CD14-positive monocyte (primary cell): Measurements from ENCODE around the gene TRIM31. TPM values are rescaled to one million over a fixed set of nuclear protein-coding genes. Genes with fewer than 3 reads are reported as not detected.

Experiments used
- DNase-seq, 3 donors: peaks; one replicate each; pipeline ENCODE4 v3.0.0-alpha.2; 2011 to 2022
- H2AFZ ChIP-seq: 2 replicates; pipeline ENCODE4 v1.6.0; 2012; ENCODE audit warnings: mild to moderate bottlenecking, low read depth, low read length, inconsistent platforms; ENCODE audit not compliant: insufficient read depth, poor library complexity, severe bottlenecking
- H3K27ac ChIP-seq, 2 donors: 1 replicate in 1 of 2; 2 replicates in 1 of 2; pipeline ENCODE4 v1.5.1; 2012 to 2013; ENCODE audit warnings: low read length in 2 of 2, control low read depth in 1 of 2, inconsistent platforms in 1 of 2, low read depth in 1 of 2, mild to moderate bottlenecking in 1 of 2
- H3K27me3 ChIP-seq, 2 donors: one replicate each; pipeline versions ENCODE4 v1.6.0 to v1.6.1; 2011 to 2013; ENCODE audit warnings: low read length in 2 of 2; ENCODE audit not compliant: control insufficient read depth in 2 of 2, insufficient read depth in 2 of 2
- H3K36me3 ChIP-seq, 2 donors: replicated peaks in 1 of 2; 1 replicate in 1 of 2; 2 replicates in 1 of 2; pipeline versions ENCODE4 v1.5.1 to v1.6.1; 2012 to 2013; ENCODE audit warnings: low read length in 2 of 2, control low read depth in 1 of 2, inconsistent platforms in 1 of 2, mild to moderate bottlenecking in 1 of 2; ENCODE audit not compliant: insufficient read depth in 2 of 2, control insufficient read depth in 1 of 2
- H3K4me1 ChIP-seq, 2 donors: 1 replicate in 1 of 2; 2 replicates in 1 of 2; pipeline versions ENCODE4 v1.5.1 to v1.6.1; 2012 to 2013; ENCODE audit warnings: low read length in 2 of 2, control low read depth in 1 of 2, inconsistent platforms in 1 of 2, mild to moderate bottlenecking in 1 of 2, moderate library complexity in 1 of 2; ENCODE audit not compliant: insufficient read depth in 2 of 2, control insufficient read depth in 1 of 2
- H3K4me2 ChIP-seq: replicated peaks from 2 replicates; pipeline ENCODE3; 2012; ENCODE audit warnings: low read length, moderate library complexity, mild to moderate bottlenecking; ENCODE audit not compliant: poor library complexity, severe bottlenecking; ENCODE audit errors: extremely low read depth
- H3K4me3 ChIP-seq, 3 experiments: fragments of 200-600 bp in 1 of 3; sonication (generic) in 1 of 3; replicated peaks in 1 of 3; 1 replicate in 2 of 3; 2 replicates in 1 of 3; pipeline ENCODE4 v1.5.1; 2011 to 2013; ENCODE audit warnings: low read length in 3 of 3, mild to moderate bottlenecking in 3 of 3, control low read depth in 2 of 3, low read depth in 2 of 3, inconsistent platforms in 1 of 3, moderate library complexity in 1 of 3
- H3K79me2 ChIP-seq: 2 replicates; pipeline ENCODE4 v1.6.0; 2012; ENCODE audit warnings: mild to moderate bottlenecking, control low read depth, inconsistent platforms, low read length, moderate library complexity; ENCODE audit not compliant: insufficient read depth
- H3K9ac ChIP-seq: 2 replicates; pipeline ENCODE4 v1.6.0; 2017; ENCODE audit warnings: low read length, mild to moderate bottlenecking; ENCODE audit not compliant: insufficient read depth, poor library complexity, severe bottlenecking
- H3K9me3 ChIP-seq, 2 donors: replicated peaks in 1 of 2; 1 replicate in 1 of 2; 2 replicates in 1 of 2; pipeline versions ENCODE4 v1.5.1 to v1.6.1; 2012 to 2013; ENCODE audit warnings: low read length in 2 of 2, control low read depth in 1 of 2; ENCODE audit not compliant: control insufficient read depth in 1 of 2, insufficient read depth in 1 of 2
- H4K20me1 ChIP-seq: 2 replicates; pipeline ENCODE4 v1.6.0; 2012; ENCODE audit warnings: mild to moderate bottlenecking, low read length, control low read depth, moderate library complexity; ENCODE audit not compliant: insufficient read depth
- H3K27ac Mint-ChIP-seq, 7 donors: one replicate each; pipeline ENCODE4 v1.8.0; 2020; ENCODE audit warnings: mild to moderate bottlenecking in 7 of 7, mixed read lengths in 7 of 7, moderate library complexity in 6 of 7, inconsistent platforms in 2 of 7
- H3K27me3 Mint-ChIP-seq, 3 donors: one replicate each; pipeline ENCODE4 v1.8.0; 2021 to 2022; ENCODE audit warnings: low read depth in 3 of 3, mild to moderate bottlenecking in 3 of 3, mixed read lengths in 3 of 3, moderate library complexity in 3 of 3, inconsistent platforms in 1 of 3
- H3K36me3 Mint-ChIP-seq, 2 donors: one replicate each; pipeline ENCODE4 v1.8.0; 2020; ENCODE audit warnings: mixed read lengths in 2 of 2, inconsistent platforms in 1 of 2, mild to moderate bottlenecking in 1 of 2
- H3K4me1 Mint-ChIP-seq: one replicate; pipeline ENCODE4 v1.8.0; 2020; ENCODE audit warnings: mild to moderate bottlenecking, mixed read lengths
- H3K4me3 Mint-ChIP-seq, 2 donors: one replicate each; pipeline ENCODE4 v1.8.0; 2020; ENCODE audit warnings: mild to moderate bottlenecking in 2 of 2, mixed read lengths in 2 of 2, moderate library complexity in 1 of 2
- H3K9me3 Mint-ChIP-seq, 7 donors: one replicate each; pipeline ENCODE4 v1.8.0; 2020 to 2022; ENCODE audit warnings: mixed read lengths in 7 of 7, mild to moderate bottlenecking in 6 of 7, moderate library complexity in 6 of 7, inconsistent platforms in 2 of 7
- WGBS: methylation state at CpG from one replicate; pipeline ENCODE4 v1.1.5; 2013; ENCODE audit warnings: missing lambda C conversion rate; ENCODE audit not compliant: insufficient coverage; 5-methylcytosine and 5-hydroxymethylcytosine counted together
- intact Hi-C, 2 donors: fragments of 100-400 bp; cut with micrococcal nuclease; formaldehyde crosslinking; loops; one replicate each; pipeline versions ENCODE4 v1.15.0 to v1.15.1; 2023
- polyA plus RNA-seq, 3 donors: library from polyadenylated mRNA; depleted of rRNA in 1 of 3; unstranded in 2 of 3; stranded (reverse) in 1 of 3; fragments of 300-500 nt in 2 of 3; fragments of >200 nt in 1 of 3; fragmentation: Illumina TruSeq in 2 of 3; gene quantifications; 1 replicate in 2 of 3; 2 replicates in 1 of 3; pipeline ENCODE4 v1.2.3, GENCODE V29; 2012 to 2021
- TF ChIP-seq, protein P1 (sequence below): fragments of 200-600 bp; IDR thresholded peaks from one replicate; pipeline ENCODE4 v1.8.0; 2022; ENCODE audit warnings: antibody characterized with exemption, mild to moderate bottlenecking

TRIM31 gene
- polyA plus RNA-seq, 3 donors, result not detected

DNA sequence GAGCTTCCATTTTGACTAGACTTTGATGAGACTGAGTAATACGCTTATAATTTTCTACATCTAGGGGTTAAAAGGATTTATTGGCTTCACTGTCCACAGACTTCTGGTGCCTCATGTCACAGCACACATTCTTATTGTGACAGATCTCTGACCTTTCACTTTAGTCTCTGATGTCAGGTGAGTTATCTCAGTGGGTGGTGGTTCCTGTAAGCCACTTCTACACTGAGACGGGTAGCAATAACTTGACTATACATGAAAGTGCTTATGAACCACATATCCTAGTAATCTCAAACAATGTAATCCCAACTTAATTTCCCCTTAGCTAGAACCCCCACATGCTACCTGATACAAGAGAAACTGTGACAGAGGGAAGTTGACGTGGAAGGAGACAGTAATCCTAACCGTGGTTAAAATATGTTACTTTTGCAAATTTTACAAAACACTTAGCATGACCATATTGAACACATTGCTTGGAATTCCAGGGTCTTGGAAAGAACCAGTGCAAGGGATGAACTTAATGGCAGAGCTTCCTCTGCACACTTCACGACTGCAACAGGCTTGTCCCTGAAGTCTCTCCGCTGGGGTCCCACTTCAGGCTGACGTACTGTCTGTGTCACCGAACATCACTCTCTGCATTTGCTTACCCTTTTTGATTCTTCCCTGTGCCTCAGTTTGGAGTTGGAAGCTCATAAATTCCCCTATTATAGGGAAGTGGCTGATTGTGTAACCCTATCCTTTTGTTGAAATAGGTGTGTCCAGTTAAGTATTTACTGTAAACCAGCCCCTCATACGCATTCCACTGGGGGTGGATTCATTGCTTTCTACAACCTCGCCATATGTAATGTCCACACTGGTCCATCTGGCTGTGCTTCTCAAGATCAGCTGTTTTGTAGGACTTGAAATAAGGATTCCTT lies 16.6 kb upstream of the TRIM31 start:
- no peaks in the 10 kb centered on the region for H4K20me1 ChIP-seq
- H3K9me3 ChIP-seq, result peaks cover 0 to 9% of the 10 kb centered on the region in 2 donors
- H3K4me3 ChIP-seq, result no peak overlapping the region
- peaks cover 0 to 7% (median 2%) of the 10 kb centered on the region in 7 donors for H3K9me3 Mint-ChIP-seq
- H3K36me3 ChIP-seq, result no peaks in the 10 kb centered on the region
- H2AFZ ChIP-seq, result no peak overlapping the region
- no peak overlapping the region for H3K4me2 ChIP-seq
- peaks cover 3 to 8% of the 10 kb centered on the region in 2 donors for H3K4me1 ChIP-seq
- peaks cover 0 to 2% of the 10 kb centered on the region in 2 donors for H3K36me3 Mint-ChIP-seq
- TF ChIP-seq, protein P1, sequence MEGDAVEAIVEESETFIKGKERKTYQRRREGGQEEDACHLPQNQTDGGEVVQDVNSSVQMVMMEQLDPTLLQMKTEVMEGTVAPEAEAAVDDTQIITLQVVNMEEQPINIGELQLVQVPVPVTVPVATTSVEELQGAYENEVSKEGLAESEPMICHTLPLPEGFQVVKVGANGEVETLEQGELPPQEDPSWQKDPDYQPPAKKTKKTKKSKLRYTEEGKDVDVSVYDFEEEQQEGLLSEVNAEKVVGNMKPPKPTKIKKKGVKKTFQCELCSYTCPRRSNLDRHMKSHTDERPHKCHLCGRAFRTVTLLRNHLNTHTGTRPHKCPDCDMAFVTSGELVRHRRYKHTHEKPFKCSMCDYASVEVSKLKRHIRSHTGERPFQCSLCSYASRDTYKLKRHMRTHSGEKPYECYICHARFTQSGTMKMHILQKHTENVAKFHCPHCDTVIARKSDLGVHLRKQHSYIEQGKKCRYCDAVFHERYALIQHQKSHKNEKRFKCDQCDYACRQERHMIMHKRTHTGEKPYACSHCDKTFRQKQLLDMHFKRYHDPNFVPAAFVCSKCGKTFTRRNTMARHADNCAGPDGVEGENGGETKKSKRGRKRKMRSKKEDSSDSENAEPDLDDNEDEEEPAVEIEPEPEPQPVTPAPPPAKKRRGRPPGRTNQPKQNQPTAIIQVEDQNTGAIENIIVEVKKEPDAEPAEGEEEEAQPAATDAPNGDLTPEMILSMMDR, result no peak
- H3K79me2 ChIP-seq, result no peaks in the 10 kb centered on the region
- H3K9ac ChIP-seq, result no peak overlapping the region
- WGBS, result 50% methylated on average over 1 of the region's 10 CpGs
- H3K4me1 Mint-ChIP-seq, result peaks cover 15% of the 10 kb centered on the region
- H3K27ac Mint-ChIP-seq, result peak overlapping the region in 1 of 7 donors; percentile 16
- peaks cover 46 to 78% of the 10 kb centered on the region in 2 donors for H3K27me3 ChIP-seq
- peak in 2 of 3 donors; percentile 13 to 21 for DNase-seq
- peak overlapping the region in 1 of 2 donors; percentile 81 for H3K4me3 Mint-ChIP-seq
- intact Hi-C loops, result loop anchor here (2.0 kb wide), 1 partner anchor 27 kb away; no protein-coding TSS in a partner anchor
- peaks cover 66 to 74% (median 70%) of the 10 kb centered on the region in 3 donors for H3K27me3 Mint-ChIP-seq
- H3K27ac ChIP-seq, result no peak overlapping the region

DNA sequence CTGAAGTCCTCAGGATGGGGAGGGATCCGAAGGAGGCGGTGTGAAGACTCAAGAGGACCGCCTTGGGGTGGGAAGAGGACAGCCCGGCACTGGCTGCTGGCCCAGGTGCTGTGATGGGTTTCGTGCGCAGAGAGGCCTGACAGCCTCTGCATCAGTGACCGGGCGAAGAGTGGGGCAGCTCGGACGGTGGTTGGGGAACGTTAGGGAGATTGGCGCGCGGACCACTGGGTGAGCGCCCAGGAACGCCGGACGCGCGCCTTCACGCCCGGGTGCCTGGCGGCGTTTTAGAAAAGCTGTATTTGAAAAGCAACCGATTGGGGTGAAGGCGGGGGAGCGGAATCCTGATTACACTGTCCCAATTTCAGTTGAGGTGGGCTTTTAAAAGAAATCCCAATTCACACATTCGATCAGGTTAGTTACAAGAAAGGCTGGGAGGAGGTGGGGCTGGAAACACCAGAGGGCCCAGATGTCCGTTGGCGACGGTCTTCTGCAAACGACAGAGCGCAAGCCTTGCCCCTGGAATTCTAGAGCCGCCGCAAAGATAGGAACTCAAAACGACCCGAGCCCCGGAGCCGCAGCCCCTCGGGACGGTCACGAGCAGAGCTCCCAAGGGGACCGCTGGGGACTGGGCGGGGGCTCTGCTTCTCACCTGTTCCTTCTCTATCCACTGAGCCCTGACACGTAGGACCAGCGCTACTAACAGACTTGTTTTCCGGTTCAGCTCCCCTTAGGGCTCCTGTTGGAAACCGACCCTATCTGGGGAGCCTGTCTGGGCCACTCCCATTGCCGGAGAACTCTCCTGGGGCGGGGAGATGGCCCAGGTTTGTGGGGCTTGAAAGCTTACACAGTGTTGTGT lies 14.6 kb upstream of the TRIM31 start:
- Histone ChIP-seq H4K20me1 (no peaks in the 10 kb centered on the region), H3K9ac (no peak overlapping the region), H3K36me3 (no peaks in the 10 kb centered on the region), H3K4me3 (no peak overlapping the region), H3K4me1 (peaks cover 3 to 8% of the 10 kb centered on the region in 2 donors), H2AFZ (peak overlapping the region; percentile 9), H3K27me3 (peaks cover 40 to 69% of the 10 kb centered on the region in 2 donors), H3K4me2 (no peak overlapping the region), H3K27ac (no peak overlapping the region), H3K9me3 (peaks cover 0 to 9% of the 10 kb centered on the region in 2 donors), H3K79me2 (no peaks in the 10 kb centered on the region)
- intact Hi-C loops, result loop anchor here in 1 of 2 donors (2.0 kb wide), 1 partner anchor 25 kb away; no protein-coding TSS in a partner anchor
- H3K9me3 Mint-ChIP-seq, result peaks cover 0 to 7% (median 2%) of the 10 kb centered on the region in 7 donors
- peaks cover 60 to 75% (median 60%) of the 10 kb centered on the region in 3 donors for H3K27me3 Mint-ChIP-seq
- 35% methylated on average over 43 of the region's 50 CpGs for WGBS
- H3K27ac Mint-ChIP-seq, result peak overlapping the region in 1 of 7 donors; percentile 38
- H3K36me3 Mint-ChIP-seq, result peaks cover 0 to 2% of the 10 kb centered on the region in 2 donors
- TF ChIP-seq, protein P1, result no peak
- H3K4me3 Mint-ChIP-seq, result peak overlapping the region in 1 of 2 donors; percentile 84
- peaks cover 17% of the 10 kb centered on the region for H3K4me1 Mint-ChIP-seq
- DNase-seq, result no peak
